Lower lobe of right lung (tissue), 2 donors: ENCODE data around the gene BDKRB1. TPM values are rescaled to one million over a fixed set of nuclear protein-coding genes. Genes with fewer than 3 reads are reported as not detected.

Experiments used
- ATAC-seq, 2 donors: fragments of 200-7000 bp; cut with Tn5 transposase; one replicate each; pipeline ENCODE4 v1.9.1; 2020 to 2022; ENCODE audit warnings: mild to moderate bottlenecking in 2 of 2, moderate library complexity in 2 of 2
- DNase-seq: peaks from one replicate; pipeline ENCODE4 v3.0.0-alpha.2; 2020
- H3K27ac ChIP-seq: fragments of 200-600 bp; one replicate; pipeline ENCODE4 v1.8.0; 2022
- H3K27me3 ChIP-seq: fragments of 200-600 bp; one replicate; pipeline ENCODE4 v1.8.0; 2022; ENCODE audit warnings: low read depth
- H3K36me3 ChIP-seq: fragments of 200-600 bp; one replicate; pipeline ENCODE4 v1.8.0; 2022; ENCODE audit warnings: mild to moderate bottlenecking
- H3K4me1 ChIP-seq: fragments of 200-600 bp; one replicate; pipeline ENCODE4 v1.8.0; 2022
- H3K4me3 ChIP-seq: fragments of 200-600 bp; one replicate; pipeline ENCODE4 v1.8.0; 2022; ENCODE audit warnings: mild to moderate bottlenecking
- H3K9me3 ChIP-seq: fragments of 200-600 bp; one replicate; pipeline ENCODE4 v1.8.0; 2022
- intact Hi-C: fragments of 100-400 bp; cut with DNase I; formaldehyde crosslinking; loops from one replicate; pipeline ENCODE4 v1.11.0; 2022
- long read RNA-seq: library from polyadenylated mRNA; unstranded; transcript quantifications from one replicate; pipeline ENCODE4 v2.0.0, GENCODE V29; 2021
- total RNA-seq: library from RNA; stranded (reverse); fragmentation: NEBNext Ultra II Directional; extraction: Animal tissue kit (Norgen Biotek cat#: 25700); gene quantifications from one replicate; pipeline ENCODE4 v1.2.1, GENCODE V29; 2021
- TF ChIP-seq, protein P1 (sequence below): fragments of 200-600 bp; IDR thresholded peaks from one replicate; pipeline ENCODE4 v1.8.0; 2022; ENCODE audit warnings: antibody characterized with exemption, mild to moderate bottlenecking
- donor health status: DM: no; HTN: yes; CAD: no; lungs with severe emphysema.

The BDKRB1 gene
- total RNA-seq = not detected
- long read RNA-seq = 0 reads

DNA sequence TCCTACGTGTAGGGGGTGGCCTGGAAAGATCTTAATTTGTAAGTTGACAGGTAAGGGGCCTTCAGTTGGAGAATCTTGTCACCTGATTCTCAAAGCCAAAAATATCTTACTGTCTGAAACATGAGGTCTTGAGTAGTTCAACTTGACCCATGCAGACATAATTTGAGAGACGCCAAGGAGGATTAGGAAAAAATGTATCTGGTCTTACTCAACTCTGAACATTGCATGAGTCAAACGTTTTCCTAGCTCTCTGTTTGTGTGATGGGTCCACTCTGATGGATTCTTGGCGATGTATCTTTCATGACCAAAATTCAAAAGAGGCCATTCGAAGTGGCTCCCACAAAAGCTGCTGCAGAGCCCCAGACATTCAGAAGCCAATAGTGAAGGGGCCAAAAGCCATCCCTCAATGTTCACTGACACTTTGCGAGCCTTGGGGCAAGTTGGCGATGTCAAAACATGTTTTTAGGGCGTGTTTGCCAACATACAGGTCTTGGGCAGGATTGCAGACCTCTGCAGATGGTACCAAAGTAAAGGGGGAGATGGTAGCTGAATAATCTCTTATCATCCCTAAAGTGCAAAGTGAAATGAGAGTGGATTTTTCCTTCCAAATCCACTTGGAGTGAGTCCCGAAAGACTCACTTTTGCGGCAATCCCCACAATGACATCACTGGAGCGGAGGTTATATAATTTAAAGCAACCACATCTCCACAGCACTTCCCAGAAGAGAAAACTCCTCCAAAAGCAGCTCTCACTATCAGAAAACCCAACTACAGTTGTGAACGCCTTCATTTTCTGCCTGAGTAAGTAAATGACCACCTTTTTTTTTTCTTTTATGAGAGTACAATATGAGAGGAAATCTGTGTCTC lies at the start of gene BDKRB1:
BDKRB1 (plus strand) TSS at position 710 of the 866 bp plus-strand sequence. CDS start 7,473 bp downstream, outside the sequence.
- Histone ChIP-seq H3K4me3 (no peak within 1 kb of the TSS), H3K9me3 (no peaks in the 10 kb centered on the region), H3K36me3 (no peaks in the 10 kb centered on the region), H3K27me3 (no peaks in the 10 kb centered on the region), H3K27ac (no peak within 1 kb of the TSS), H3K4me1 (peaks cover 3% of the 10 kb centered on the region)
- ATAC-seq (no peak), DNase-seq (no peak)
- intact Hi-C loops = no loop called here
- TF ChIP-seq, protein P1, sequence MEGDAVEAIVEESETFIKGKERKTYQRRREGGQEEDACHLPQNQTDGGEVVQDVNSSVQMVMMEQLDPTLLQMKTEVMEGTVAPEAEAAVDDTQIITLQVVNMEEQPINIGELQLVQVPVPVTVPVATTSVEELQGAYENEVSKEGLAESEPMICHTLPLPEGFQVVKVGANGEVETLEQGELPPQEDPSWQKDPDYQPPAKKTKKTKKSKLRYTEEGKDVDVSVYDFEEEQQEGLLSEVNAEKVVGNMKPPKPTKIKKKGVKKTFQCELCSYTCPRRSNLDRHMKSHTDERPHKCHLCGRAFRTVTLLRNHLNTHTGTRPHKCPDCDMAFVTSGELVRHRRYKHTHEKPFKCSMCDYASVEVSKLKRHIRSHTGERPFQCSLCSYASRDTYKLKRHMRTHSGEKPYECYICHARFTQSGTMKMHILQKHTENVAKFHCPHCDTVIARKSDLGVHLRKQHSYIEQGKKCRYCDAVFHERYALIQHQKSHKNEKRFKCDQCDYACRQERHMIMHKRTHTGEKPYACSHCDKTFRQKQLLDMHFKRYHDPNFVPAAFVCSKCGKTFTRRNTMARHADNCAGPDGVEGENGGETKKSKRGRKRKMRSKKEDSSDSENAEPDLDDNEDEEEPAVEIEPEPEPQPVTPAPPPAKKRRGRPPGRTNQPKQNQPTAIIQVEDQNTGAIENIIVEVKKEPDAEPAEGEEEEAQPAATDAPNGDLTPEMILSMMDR = no peak

DNA sequence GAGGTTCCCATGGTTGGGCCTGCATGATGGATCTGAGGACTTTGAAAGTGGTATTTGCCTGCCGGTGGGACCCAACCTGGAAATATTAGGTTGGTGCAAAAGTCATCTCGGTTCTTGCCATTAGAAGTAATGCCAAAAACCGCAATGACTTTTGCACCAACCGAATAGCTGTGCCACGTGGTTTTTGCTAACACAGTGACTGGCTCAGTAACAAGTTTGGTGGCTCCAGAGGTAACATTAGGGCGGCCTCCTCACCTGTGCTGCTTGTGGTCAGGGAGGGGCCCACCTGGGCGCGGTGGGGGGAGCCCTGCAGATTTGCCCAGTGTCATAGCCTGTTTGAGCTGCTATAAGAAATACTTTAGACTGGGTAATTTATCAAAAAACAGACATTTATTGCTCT lies 49.5 kb upstream of the BDKRB1 start:
- DNase-seq = no peak
- ATAC-seq = no peak
- H3K27ac ChIP-seq = no peak overlapping the region

DNA sequence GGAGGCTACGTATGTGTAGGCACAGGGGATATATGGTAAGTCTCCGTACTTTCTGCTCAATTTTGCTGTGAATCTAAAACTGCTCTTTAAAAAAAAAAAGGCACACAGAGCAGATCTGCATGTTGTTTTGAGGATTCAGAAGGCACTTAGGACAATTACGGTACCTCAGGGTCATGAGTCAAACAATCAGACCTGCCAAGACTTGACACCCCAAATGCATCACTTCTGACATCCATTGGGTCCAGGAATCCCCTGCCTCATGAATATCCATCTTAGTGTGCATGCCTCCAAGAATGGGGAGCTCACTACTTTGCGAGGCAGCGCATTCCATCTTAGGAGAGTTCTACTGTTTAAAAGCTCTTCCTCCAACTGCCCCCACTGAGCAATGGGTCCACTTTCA lies 48.3 kb upstream of the BDKRB1 start:
- DNase-seq (no peak), ATAC-seq (no peak)
- peaks cover 11% of the 10 kb centered on the region for H3K4me1 ChIP-seq
- no peaks in the 10 kb centered on the region for H3K9me3 ChIP-seq
- no peaks in the 10 kb centered on the region for H3K27me3 ChIP-seq
- no peak overlapping the region for H3K27ac ChIP-seq
- no peak overlapping the region for H3K4me3 ChIP-seq
- intact Hi-C loops = no loop called here
- TF ChIP-seq, protein P1 = no peak
- H3K36me3 ChIP-seq = no peaks in the 10 kb centered on the region

More for the DNA sequence above, 49.5 kb upstream of the BDKRB1 start:
- peak overlapping the region; percentile 45 for H3K4me3 ChIP-seq
- H3K27me3 ChIP-seq = no peaks in the 10 kb centered on the region
- intact Hi-C loops = no loop called here
- H3K4me1 ChIP-seq = peaks cover 11% of the 10 kb centered on the region
- TF ChIP-seq, protein P1 = no peak
- H3K9me3 ChIP-seq = no peaks in the 10 kb centered on the region
- no peaks in the 10 kb centered on the region for H3K36me3 ChIP-seq

DNA sequence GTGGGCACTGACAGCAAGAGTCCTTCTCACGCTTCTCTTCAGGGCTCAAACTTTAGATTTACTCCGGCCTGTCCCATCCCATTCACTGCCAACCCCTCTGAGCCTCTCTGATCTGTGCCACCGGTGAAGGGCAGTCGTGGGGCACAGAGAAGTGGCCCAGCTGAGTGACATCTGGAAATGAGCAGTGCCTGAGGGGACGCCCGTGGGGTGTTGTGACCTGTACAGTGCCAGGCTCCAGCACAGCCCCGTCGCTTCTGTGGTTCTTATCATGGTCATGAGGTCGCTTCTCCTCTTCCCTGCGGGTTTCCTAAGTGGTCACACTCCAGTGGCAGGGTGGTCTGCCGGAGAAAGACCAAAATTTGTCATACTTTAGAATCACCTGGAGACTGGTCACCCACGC lies 47.3 kb upstream of the BDKRB1 start:
- Histone ChIP-seq H3K27ac (no peak overlapping the region), H3K36me3 (no peaks in the 10 kb centered on the region), H3K4me3 (no peak overlapping the region), H3K4me1 (peaks cover 11% of the 10 kb centered on the region), H3K27me3 (no peaks in the 10 kb centered on the region), H3K9me3 (no peaks in the 10 kb centered on the region)
- intact Hi-C loops = no loop called here
- TF ChIP-seq, protein P1 = no peak
- ATAC-seq (no peak), DNase-seq (no peak)

DNA sequence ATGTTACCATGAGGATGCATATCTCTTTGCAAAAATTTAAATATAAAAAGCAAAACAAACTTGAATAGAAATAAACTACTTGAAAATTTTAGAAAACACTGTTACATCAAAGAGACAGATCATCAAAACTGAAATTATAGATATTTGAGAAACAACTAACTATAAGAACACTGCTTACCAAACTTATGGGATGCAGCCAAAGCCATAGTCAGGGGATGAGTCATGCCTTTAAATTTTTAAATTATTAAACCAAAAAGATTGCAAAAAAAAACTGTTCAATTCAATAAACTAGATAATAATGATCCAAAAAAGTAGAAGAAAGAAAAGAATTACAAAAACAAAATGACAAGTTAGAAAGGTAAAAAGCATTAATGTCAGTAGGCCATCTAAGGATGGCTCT lies 43.9 kb upstream of the BDKRB1 start:
- Histone ChIP-seq H3K4me3 (no peak overlapping the region), H3K9me3 (no peaks in the 10 kb centered on the region), H3K27ac (no peak overlapping the region), H3K27me3 (no peaks in the 10 kb centered on the region), H3K36me3 (no peaks in the 10 kb centered on the region), H3K4me1 (no peaks in the 10 kb centered on the region)
- ATAC-seq (no peak), DNase-seq (no peak)
- TF ChIP-seq, protein P1 = no peak
- intact Hi-C loops = no loop called here
